AG04450 (cell line): ENCODE data around the gene MGAT4C. TPM values are rescaled to one million over a fixed set of nuclear protein-coding genes. Genes with fewer than 3 reads are reported as not detected.

Experiments used
- CTCF ChIA-PET: fragments of 300-600, 350-600 bp; formaldehyde crosslinking; extraction: SDS; loops from one replicate; lab custom pipeline; 2022; ENCODE audit warnings: antibody characterized with exemption, inconsistent platforms; lab: Charles Lee
- POLR2A ChIA-PET: fragments of 350-600 bp; formaldehyde crosslinking; extraction: SDS; loops from one replicate; lab custom pipeline; 2021; ENCODE audit warnings: antibody characterized with exemption, inconsistent platforms; lab: Yijun Ruan, JAX
- DNase-seq: peaks from one replicate; pipeline ENCODE4 v3.0.0-alpha.2; 2011; ENCODE audit warnings: low read depth, low spot score
- H3K27ac ChIP-seq: one replicate; pipeline ENCODE4 v1.5.1; 2012; ENCODE audit warnings: low read depth, low read length, control low read depth
- H3K27me3 ChIP-seq: one replicate; pipeline ENCODE4 v1.6.0; 2012; ENCODE audit warnings: low read length; ENCODE audit not compliant: control insufficient read depth, insufficient read depth
- H3K4me3 ChIP-seq: 2 replicates; pipeline ENCODE4 v1.5.1; 2011; ENCODE audit warnings: mild to moderate bottlenecking, low read depth, low read length, control low read depth
- H3K9me3 ChIP-seq: 2 replicates; pipeline ENCODE4 v1.5.1; 2012; ENCODE audit warnings: low read length; ENCODE audit not compliant: control insufficient read depth, insufficient read depth
- polyA plus RNA-seq: library from polyadenylated mRNA; depleted of rRNA; stranded (reverse); fragments of >200 nt; gene quantifications from 2 replicates; pipeline ENCODE4 v1.2.3, GENCODE V29; 2011
- TF ChIP-seq, protein P1 (sequence below): IDR thresholded peaks from 2 replicates; pipeline ENCODE4 v1.5.1; 2011; ENCODE audit warnings: low read depth, low read length, control low read depth, inconsistent platforms

MGAT4C gene
- polyA plus RNA-seq, 1 experiment, result not detected

DNA sequence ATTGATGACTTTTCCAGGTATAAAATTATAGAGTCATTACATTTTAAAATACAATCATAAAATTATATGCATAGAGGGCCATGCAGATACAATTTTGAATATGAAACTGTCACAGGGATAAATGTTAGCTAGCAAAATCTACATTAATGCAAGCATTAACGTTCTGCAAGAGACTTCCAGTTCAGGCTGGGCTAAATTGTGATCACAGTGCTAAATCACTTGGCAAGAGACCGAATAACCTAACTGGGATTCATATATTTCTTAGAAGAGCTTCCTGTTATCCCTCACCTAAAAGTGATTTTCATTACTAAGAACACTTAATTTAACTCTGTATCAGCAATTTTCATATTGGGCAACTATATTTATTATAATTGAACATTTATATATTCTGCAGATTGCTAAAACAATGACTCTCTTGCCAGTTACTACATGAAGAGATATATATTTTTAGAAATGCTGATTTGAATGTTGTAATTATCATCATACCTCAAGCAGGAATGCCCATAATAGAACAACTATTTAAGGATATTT, 83.2 kb downstream of the MGAT4C start:
- ChIA-PET CTCF (no interaction called here), POLR2A (no interaction called here)
- Histone ChIP-seq H3K4me3 (no peak overlapping the region), H3K9me3 (no peaks in the 10 kb centered on the region), H3K27ac (no peak overlapping the region), H3K27me3 (no peaks in the 10 kb centered on the region)
- TF ChIP-seq, protein P1, sequence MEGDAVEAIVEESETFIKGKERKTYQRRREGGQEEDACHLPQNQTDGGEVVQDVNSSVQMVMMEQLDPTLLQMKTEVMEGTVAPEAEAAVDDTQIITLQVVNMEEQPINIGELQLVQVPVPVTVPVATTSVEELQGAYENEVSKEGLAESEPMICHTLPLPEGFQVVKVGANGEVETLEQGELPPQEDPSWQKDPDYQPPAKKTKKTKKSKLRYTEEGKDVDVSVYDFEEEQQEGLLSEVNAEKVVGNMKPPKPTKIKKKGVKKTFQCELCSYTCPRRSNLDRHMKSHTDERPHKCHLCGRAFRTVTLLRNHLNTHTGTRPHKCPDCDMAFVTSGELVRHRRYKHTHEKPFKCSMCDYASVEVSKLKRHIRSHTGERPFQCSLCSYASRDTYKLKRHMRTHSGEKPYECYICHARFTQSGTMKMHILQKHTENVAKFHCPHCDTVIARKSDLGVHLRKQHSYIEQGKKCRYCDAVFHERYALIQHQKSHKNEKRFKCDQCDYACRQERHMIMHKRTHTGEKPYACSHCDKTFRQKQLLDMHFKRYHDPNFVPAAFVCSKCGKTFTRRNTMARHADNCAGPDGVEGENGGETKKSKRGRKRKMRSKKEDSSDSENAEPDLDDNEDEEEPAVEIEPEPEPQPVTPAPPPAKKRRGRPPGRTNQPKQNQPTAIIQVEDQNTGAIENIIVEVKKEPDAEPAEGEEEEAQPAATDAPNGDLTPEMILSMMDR, result no peak
- no peak for DNase-seq

DNA sequence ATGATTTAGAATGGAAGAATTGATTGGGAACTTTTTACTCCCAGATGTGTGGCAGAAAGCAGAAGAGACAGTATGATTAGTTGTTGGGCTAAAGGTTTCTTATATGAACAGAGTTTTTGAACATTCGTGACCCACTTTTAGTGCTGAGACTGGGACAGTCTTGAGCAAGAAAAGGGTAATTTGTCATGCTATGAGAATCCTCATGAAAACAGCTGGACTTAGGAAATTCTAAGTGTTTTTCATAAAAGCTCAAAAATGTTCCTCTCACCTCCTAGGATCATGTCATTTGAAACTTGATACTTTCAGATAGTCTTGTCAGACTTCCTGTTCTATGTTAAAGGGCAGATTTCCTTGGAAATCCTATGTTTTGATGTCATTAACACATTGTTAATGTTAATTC, 86.1 kb downstream of the MGAT4C start:
- no peak overlapping the region for H3K4me3 ChIP-seq
- POLR2A ChIA-PET, result no interaction called here
- no peak for DNase-seq

DNA sequence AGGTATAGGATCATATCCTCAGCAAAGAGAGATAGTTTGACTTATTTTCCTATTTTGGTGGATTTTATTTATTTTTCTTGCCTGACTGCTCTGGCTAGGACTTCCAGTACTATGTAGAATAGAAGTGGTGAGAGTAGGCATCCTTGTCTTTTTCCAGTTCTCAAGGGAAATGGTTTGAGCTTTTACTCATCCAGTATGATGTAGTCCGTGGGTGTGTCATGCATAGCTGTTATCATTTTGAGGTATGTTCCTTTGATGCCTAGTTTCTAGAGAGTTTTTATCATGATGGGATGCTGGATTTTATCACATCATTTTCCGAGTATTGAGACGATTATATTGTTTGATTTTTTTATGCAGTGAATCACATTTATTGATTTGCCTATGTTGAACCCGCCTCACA, 97.2 kb downstream of the MGAT4C start:
- H3K9me3 ChIP-seq, result no peaks in the 10 kb centered on the region
- ChIA-PET POLR2A (no interaction called here), CTCF (no interaction called here)
- H3K27me3 ChIP-seq, result no peaks in the 10 kb centered on the region
- TF ChIP-seq, protein P1, result no peak
- DNase-seq, result no peak
- no peak overlapping the region for H3K27ac ChIP-seq
- H3K4me3 ChIP-seq, result no peak overlapping the region

More for the DNA sequence above, 86.1 kb downstream of the MGAT4C start:
- TF ChIP-seq, protein P1, result no peak
- CTCF ChIA-PET, result no interaction called here
- Histone ChIP-seq H3K9me3 (no peaks in the 10 kb centered on the region), H3K27me3 (no peaks in the 10 kb centered on the region), H3K27ac (no peak overlapping the region)

DNA sequence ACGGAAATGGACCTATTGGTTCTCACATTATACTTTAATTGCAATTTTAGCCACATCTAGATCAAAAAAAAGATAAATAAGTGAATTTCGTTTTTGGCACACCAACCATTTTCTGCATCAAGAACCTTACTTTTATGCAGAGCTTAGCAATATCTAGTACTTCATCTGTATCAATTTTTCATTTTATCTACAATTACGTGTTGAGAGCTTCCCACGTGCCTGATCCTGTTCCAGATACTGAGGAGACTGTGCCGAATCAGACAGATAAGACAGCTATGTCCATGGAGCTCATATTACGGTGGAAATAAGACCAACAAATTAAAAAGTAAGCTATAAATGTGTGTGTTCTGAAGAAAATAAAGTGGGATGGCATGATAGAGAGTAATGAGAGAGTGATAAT, 101.6 kb downstream of the MGAT4C start:
- ChIA-PET POLR2A (no interaction called here), CTCF (no interaction called here)
- Histone ChIP-seq H3K27me3 (no peaks in the 10 kb centered on the region), H3K9me3 (no peaks in the 10 kb centered on the region), H3K27ac (no peak overlapping the region), H3K4me3 (no peak overlapping the region)
- no peak for DNase-seq
- TF ChIP-seq, protein P1, result no peak

DNA sequence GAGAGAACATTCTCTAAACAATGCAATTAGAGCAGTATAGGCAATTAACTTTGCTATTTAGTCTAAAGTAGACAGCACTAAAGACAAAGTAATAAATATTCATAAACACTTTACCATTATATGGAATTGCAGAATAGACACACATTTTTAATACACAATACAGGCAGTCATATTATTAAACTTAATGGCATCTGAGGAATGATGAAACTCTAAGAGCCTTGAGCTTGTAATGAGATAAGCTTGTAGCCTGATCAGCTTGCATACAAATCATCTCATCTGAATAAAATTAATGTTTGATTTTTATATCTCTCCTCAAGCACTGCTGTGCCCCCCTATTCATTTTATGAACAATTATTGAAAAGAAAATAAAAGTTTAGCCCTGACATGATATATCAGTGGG, 107.6 kb downstream of the MGAT4C start:
- Histone ChIP-seq H3K4me3 (no peak overlapping the region), H3K9me3 (no peaks in the 10 kb centered on the region), H3K27me3 (no peaks in the 10 kb centered on the region), H3K27ac (no peak overlapping the region)
- ChIA-PET POLR2A (no interaction called here), CTCF (no interaction called here)
- TF ChIP-seq, protein P1, result no peak
- DNase-seq, result no peak
